Mesothelial cell of epicardium (in vitro differentiated cells): ENCODE results near the gene XPA. TPM values are rescaled to one million over a fixed set of nuclear protein-coding genes. Genes with fewer than 3 reads are reported as not detected.

Experiments used
- DNase-seq, 2 experiments: peaks; one replicate each; pipeline ENCODE4 v3.0.0; 2021; ENCODE audit warnings: low spot score in 2 of 2; ENCODE audit not compliant: unreplicated experiment in 2 of 2
- H3K27ac Mint-ChIP-seq: 2 replicates; pipeline ENCODE4 v1.8.0; 2021; ENCODE audit warnings: mixed read lengths
- H3K27me3 Mint-ChIP-seq: 2 replicates; pipeline ENCODE4 v1.8.0; 2021; ENCODE audit warnings: low read depth, mixed read lengths
- H3K36me3 Mint-ChIP-seq: 2 replicates; pipeline ENCODE4 v1.8.0; 2021; ENCODE audit warnings: mixed read lengths
- H3K4me1 Mint-ChIP-seq: 2 replicates; pipeline ENCODE4 v1.8.0; 2021; ENCODE audit warnings: mixed read lengths
- H3K4me3 Mint-ChIP-seq: 2 replicates; pipeline ENCODE4 v1.8.0; 2021; ENCODE audit warnings: mild to moderate bottlenecking, moderate library complexity, mixed read lengths
- H3K9me3 Mint-ChIP-seq: 2 replicates; pipeline ENCODE4 v1.8.0; 2021; ENCODE audit warnings: mixed read lengths
- total RNA-seq: library from RNA; stranded (reverse); gene quantifications from 3 replicates; pipeline ENCODE4 v1.2.1, GENCODE V29; 2021
- TF ChIP-seq, protein P1 (sequence below): fragments of 200-600 bp; sonication (generic); IDR thresholded peaks from one replicate; pipeline ENCODE4 v1.5.0; 2021; ENCODE audit warnings: antibody characterized with exemption; ENCODE audit not compliant: unreplicated experiment

Gene XPA
- total RNA-seq, 1 donor from 2014 or later, result 17.5 TPM

GRCh38 chr9:97675655-97676054 lies 21.5 kb downstream of the XPA start:
- no peaks in the 10 kb centered on the region for H3K27me3 Mint-ChIP-seq
- TF ChIP-seq, protein P1, sequence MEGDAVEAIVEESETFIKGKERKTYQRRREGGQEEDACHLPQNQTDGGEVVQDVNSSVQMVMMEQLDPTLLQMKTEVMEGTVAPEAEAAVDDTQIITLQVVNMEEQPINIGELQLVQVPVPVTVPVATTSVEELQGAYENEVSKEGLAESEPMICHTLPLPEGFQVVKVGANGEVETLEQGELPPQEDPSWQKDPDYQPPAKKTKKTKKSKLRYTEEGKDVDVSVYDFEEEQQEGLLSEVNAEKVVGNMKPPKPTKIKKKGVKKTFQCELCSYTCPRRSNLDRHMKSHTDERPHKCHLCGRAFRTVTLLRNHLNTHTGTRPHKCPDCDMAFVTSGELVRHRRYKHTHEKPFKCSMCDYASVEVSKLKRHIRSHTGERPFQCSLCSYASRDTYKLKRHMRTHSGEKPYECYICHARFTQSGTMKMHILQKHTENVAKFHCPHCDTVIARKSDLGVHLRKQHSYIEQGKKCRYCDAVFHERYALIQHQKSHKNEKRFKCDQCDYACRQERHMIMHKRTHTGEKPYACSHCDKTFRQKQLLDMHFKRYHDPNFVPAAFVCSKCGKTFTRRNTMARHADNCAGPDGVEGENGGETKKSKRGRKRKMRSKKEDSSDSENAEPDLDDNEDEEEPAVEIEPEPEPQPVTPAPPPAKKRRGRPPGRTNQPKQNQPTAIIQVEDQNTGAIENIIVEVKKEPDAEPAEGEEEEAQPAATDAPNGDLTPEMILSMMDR, result no peak
- H3K4me3 Mint-ChIP-seq, result no peak overlapping the region
- H3K9me3 Mint-ChIP-seq, result no peaks in the 10 kb centered on the region
- DNase-seq, result no peak
- peaks cover 26% of the 10 kb centered on the region for H3K36me3 Mint-ChIP-seq
- no peaks in the 10 kb centered on the region for H3K4me1 Mint-ChIP-seq
- H3K27ac Mint-ChIP-seq, result peak overlapping the region; percentile 27

- Mint-ChIP-seq H3K36me3 (peaks cover 34% of the 10 kb centered on the region), H3K27me3 (no peaks in the 10 kb centered on the region), H3K9me3 (no peaks in the 10 kb centered on the region), H3K4me1 (no peaks in the 10 kb centered on the region), H3K4me3 (no peak overlapping the region), H3K27ac (no peak overlapping the region)
- no peak for DNase-seq
- TF ChIP-seq, protein P1, result no peak
Observed at GRCh38 chr9:97673922-97674321, 23.2 kb downstream of the XPA start.

- Mint-ChIP-seq H3K4me1 (no peaks in the 10 kb centered on the region), H3K27ac (no peak overlapping the region), H3K27me3 (no peaks in the 10 kb centered on the region), H3K4me3 (no peak overlapping the region), H3K36me3 (peaks cover 39% of the 10 kb centered on the region), H3K9me3 (no peaks in the 10 kb centered on the region)
- DNase-seq, result no peak
- TF ChIP-seq, protein P1, result no peak
Observed at GRCh38 chr9:97672403-97672802, 24.7 kb downstream of the XPA start.

DNA sequence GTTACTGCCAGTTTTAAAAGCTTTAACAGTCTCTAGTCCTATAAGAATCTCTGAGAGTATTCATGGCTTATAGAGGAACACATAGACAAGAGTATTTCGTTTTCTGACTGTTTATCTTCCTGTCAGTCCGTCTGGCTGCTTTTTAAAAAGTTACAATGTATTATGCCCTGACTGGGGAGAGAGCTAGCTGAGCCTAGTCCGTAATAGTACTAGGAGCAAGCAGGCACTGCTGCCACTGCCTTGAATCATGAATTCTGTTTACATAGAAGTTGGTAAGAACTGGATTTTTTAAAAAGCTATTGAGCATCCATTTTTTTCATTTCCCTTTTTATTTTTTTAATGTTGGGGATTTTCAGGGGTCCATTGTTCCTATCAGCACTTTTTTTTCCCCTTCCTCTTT lies 26.6 kb downstream of the XPA start:
- Mint-ChIP-seq H3K4me3 (no peak overlapping the region), H3K9me3 (no peaks in the 10 kb centered on the region), H3K4me1 (no peaks in the 10 kb centered on the region), H3K27ac (no peak overlapping the region), H3K36me3 (peaks cover 37% of the 10 kb centered on the region), H3K27me3 (no peaks in the 10 kb centered on the region)
- no peak for DNase-seq
- TF ChIP-seq, protein P1, result no peak

- TF ChIP-seq, protein P1, result no peak
- no peaks in the 10 kb centered on the region for H3K4me1 Mint-ChIP-seq
- no peak overlapping the region for H3K27ac Mint-ChIP-seq
- no peaks in the 10 kb centered on the region for H3K27me3 Mint-ChIP-seq
- H3K4me3 Mint-ChIP-seq, result no peak overlapping the region
- H3K9me3 Mint-ChIP-seq, result no peaks in the 10 kb centered on the region
- peaks cover 34% of the 10 kb centered on the region for H3K36me3 Mint-ChIP-seq
- DNase-seq, result no peak
Observed at GRCh38 chr9:97668485-97668884, 28.7 kb downstream of the XPA start.
